ENCODE data around the gene TACC3. TPM values are rescaled to one million over a fixed set of nuclear protein-coding genes. Genes with fewer than 3 reads are reported as not detected.

The TACC3 gene
- total RNA-seq, 1 donor from 2014 or later = 4.1 TPM

GRCh38 chr4:1767770-1768366 is 46.5 kb downstream of the TACC3 start:
- no peak for DNase-seq (ENCODE audit: low spot score)
- intact Hi-C loops (cut with DNase I) = no loop called here

- no peak for DNase-seq (ENCODE audit: low spot score)
- intact Hi-C loops (cut with DNase I) = no loop called here
Measured at GRCh38 chr4:1768367-1769034, 47.2 kb downstream of the TACC3 start.

- intact Hi-C loops (cut with DNase I) = no loop called here
- no peak for DNase-seq (ENCODE audit: low spot score)
Measured at GRCh38 chr4:1769692-1770091, 48.4 kb downstream of the TACC3 start.

- intact Hi-C loops (cut with DNase I) = no loop called here
- DNase-seq (ENCODE audit: low spot score) = no peak
Measured at GRCh38 chr4:1770245-1770644, 48.9 kb downstream of the TACC3 start.

GRCh38 chr4:1770791-1771231 is 49.5 kb downstream of the TACC3 start:
- intact Hi-C loops (cut with DNase I) = no loop called here
- no peak for DNase-seq (ENCODE audit: low spot score)

- no peak for DNase-seq (ENCODE audit: low spot score)
- intact Hi-C loops (cut with DNase I) = no loop called here
Measured at GRCh38 chr4:1771555-1772305, 50.4 kb downstream of the TACC3 start.

- intact Hi-C loops (cut with DNase I) = no loop called here
Measured at GRCh38 chr4:1772853-1773538, 51.7 kb downstream of the TACC3 start.

GRCh38 chr4:1773754-1774153 is 52.4 kb downstream of the TACC3 start:
- intact Hi-C loops (cut with DNase I) = no loop called here
- no peak for DNase-seq (ENCODE audit: low spot score)

More at GRCh38 chr4:1772853-1773538, 51.7 kb downstream of the TACC3 start:
- DNase-seq (ENCODE audit: low spot score) = no peak

GRCh38 chr4:1775731-1776500 is 54.6 kb downstream of the TACC3 start:
- intact Hi-C loops (cut with DNase I) = no loop called here

GRCh38 chr4:1776521-1777161 is 55.3 kb downstream of the TACC3 start:
- intact Hi-C loops (cut with DNase I) = no loop called here
- DNase-seq (ENCODE audit: low spot score) = no peak

More at GRCh38 chr4:1775731-1776500, 54.6 kb downstream of the TACC3 start:
- DNase-seq (ENCODE audit: low spot score) = no peak

GRCh38 chr4:1777822-1778641 is 56.7 kb downstream of the TACC3 start:
- no peak for DNase-seq (ENCODE audit: low spot score)
- intact Hi-C loops (cut with DNase I) = no loop called here

GRCh38 chr4:1778642-1779392 is 57.5 kb downstream of the TACC3 start:
- no peak for DNase-seq (ENCODE audit: low spot score)
- intact Hi-C loops (cut with DNase I) = no loop called here

- intact Hi-C loops (cut with DNase I) = no loop called here
- no peak for DNase-seq (ENCODE audit: low spot score)
Measured at GRCh38 chr4:1779588-1780382, 58.5 kb downstream of the TACC3 start.

- intact Hi-C loops (cut with DNase I) = no loop called here
- DNase-seq (ENCODE audit: low spot score) = no peak
Measured at GRCh38 chr4:1780435-1780834, 59.1 kb downstream of the TACC3 start.

GRCh38 chr4:1783015-1783414 is 61.7 kb downstream of the TACC3 start:
- DNase-seq (ENCODE audit: low spot score) = no peak
- intact Hi-C loops (cut with DNase I) = no loop called here

GRCh38 chr4:1783970-1784369 is 62.6 kb downstream of the TACC3 start:
- intact Hi-C loops (cut with DNase I) = no loop called here
- DNase-seq (ENCODE audit: low spot score) = no peak

- intact Hi-C loops (cut with DNase I) = no loop called here
- DNase-seq (ENCODE audit: low spot score) = no peak
Measured at GRCh38 chr4:1784395-1784788, 63.1 kb downstream of the TACC3 start.
